Skeletal muscle tissue (tissue), 4 donors: ENCODE results near the gene MLANA. TPM values are rescaled to one million over a fixed set of nuclear protein-coding genes. Genes with fewer than 3 reads are reported as not detected.

Experiments
- H3K27ac ChIP-seq: one replicate; pipeline ENCODE4 v1.7.0; 2013; ENCODE audit warnings: mild to moderate bottlenecking, low read depth, low read length, inconsistent platforms
- H3K27me3 ChIP-seq, 3 donors: one replicate each; pipeline ENCODE4 v1.7.0; 2013; ENCODE audit warnings: low read length in 3 of 3; ENCODE audit not compliant: control insufficient read depth in 3 of 3, insufficient read depth in 3 of 3
- H3K36me3 ChIP-seq, 3 donors: one replicate each; pipeline ENCODE4 v1.7.0; 2013; ENCODE audit warnings: low read length in 3 of 3; ENCODE audit not compliant: control insufficient read depth in 3 of 3, insufficient read depth in 3 of 3
- H3K4me1 ChIP-seq, 3 donors: one replicate each; pipeline ENCODE4 v1.7.0; 2013; ENCODE audit warnings: low read length in 3 of 3, mild to moderate bottlenecking in 3 of 3; ENCODE audit not compliant: control insufficient read depth in 3 of 3, insufficient read depth in 3 of 3
- H3K4me3 ChIP-seq, 3 donors: one replicate each; pipeline ENCODE4 v1.7.0; 2013; ENCODE audit warnings: low read length in 3 of 3
- H3K9ac ChIP-seq, 3 donors: one replicate each; pipeline ENCODE4 v1.7.0; 2013; ENCODE audit warnings: low read length in 3 of 3, mild to moderate bottlenecking in 3 of 3, moderate library complexity in 2 of 3, low read depth in 1 of 3
- H3K9me3 ChIP-seq, 3 donors: one replicate each; pipeline ENCODE4 v1.7.0; 2013; ENCODE audit warnings: low read length in 3 of 3; ENCODE audit not compliant: control insufficient read depth in 3 of 3
- total RNA-seq: library from RNA; depleted of rRNA; stranded (reverse); fragments of >200 nt; gene quantifications from one replicate; pipeline ENCODE4 v1.2.3, GENCODE V29; 2014
- donor health status: Osteomylitis.

The MLANA gene
- total RNA-seq, 1 donor from 2014 or later: not detected

DNA sequence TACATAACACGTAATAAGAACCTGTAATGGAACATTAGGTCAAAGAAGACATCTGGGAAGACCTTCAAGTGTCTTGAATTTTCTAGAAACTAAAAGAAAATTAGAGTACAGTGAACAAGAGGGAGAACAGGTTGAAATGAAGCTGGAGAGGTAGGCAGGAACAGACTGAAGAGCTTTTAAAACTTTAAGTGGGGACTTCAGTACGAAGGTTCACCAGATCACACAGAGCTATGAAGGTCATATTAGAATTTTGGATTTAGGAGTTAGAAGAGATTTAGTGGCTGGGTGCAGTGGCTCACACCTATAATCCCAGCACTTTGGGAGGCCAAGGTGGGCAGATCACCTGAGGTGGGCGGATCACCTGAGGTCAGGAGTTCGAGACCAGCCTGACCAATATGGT, 26.6 kb downstream of the MLANA start:
- Histone ChIP-seq H3K27ac (no peak overlapping the region), H3K4me3 (no peak overlapping the region)

GRCh38 chr9:5917888-5918287, 27.2 kb downstream of the MLANA start:
- H3K27ac ChIP-seq: no peak overlapping the region
- H3K27me3 ChIP-seq: no peaks in the 10 kb centered on the region
- H3K4me1 ChIP-seq: no peaks in the 10 kb centered on the region
- no peak overlapping the region for H3K9ac ChIP-seq
- H3K4me3 ChIP-seq: no peak overlapping the region
- H3K36me3 ChIP-seq: peaks cover 8 to 28% (median 17%) of the 10 kb centered on the region in 3 donors
- H3K9me3 ChIP-seq: no peaks in the 10 kb centered on the region

More for the DNA sequence above, 26.6 kb downstream of the MLANA start:
- H3K27me3 ChIP-seq: no peaks in the 10 kb centered on the region
- H3K9ac ChIP-seq: no peak overlapping the region
- H3K36me3 ChIP-seq: peaks cover 7 to 22% (median 11%) of the 10 kb centered on the region in 3 donors
- no peaks in the 10 kb centered on the region for H3K4me1 ChIP-seq
- no peaks in the 10 kb centered on the region for H3K9me3 ChIP-seq

GRCh38 chr9:5918460-5918859, 27.8 kb downstream of the MLANA start:
- Histone ChIP-seq H3K4me1 (no peaks in the 10 kb centered on the region), H3K9ac (no peak overlapping the region), H3K27ac (no peak overlapping the region), H3K9me3 (no peaks in the 10 kb centered on the region), H3K36me3 (peaks cover 10 to 29% (median 22%) of the 10 kb centered on the region in 3 donors), H3K4me3 (no peak overlapping the region), H3K27me3 (no peaks in the 10 kb centered on the region)

DNA sequence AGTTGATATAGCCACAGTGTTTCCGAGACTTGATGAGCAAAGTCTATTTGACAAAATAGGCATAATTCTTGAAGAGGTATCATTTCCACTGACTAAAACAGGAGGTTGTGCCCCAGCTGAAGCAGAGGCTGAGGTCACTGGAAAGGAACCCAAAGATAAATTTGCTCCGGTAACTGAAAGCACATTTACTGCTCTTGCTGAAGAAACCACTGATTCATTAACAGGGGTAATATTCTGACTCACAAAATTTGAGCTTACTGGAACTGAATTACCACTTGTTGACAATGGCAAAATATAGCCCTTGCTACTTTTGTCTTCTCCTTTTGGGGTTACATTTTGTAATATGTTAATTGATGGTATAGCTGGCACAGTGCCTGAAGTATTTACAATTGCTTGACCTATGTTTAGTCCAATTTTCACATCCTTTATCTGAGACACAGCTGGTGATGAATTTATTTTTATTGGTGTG, 30.2 kb downstream of the MLANA start:
- peaks cover 10 to 38% (median 32%) of the 10 kb centered on the region in 3 donors for H3K36me3 ChIP-seq

GRCh38 chr9:5922192-5922591, 31.5 kb downstream of the MLANA start:
- H3K36me3 ChIP-seq: peaks cover 10 to 39% (median 32%) of the 10 kb centered on the region in 3 donors
- H3K4me3 ChIP-seq: no peak overlapping the region
- H3K27me3 ChIP-seq: no peaks in the 10 kb centered on the region
- H3K27ac ChIP-seq: no peak overlapping the region
- H3K4me1 ChIP-seq: no peaks in the 10 kb centered on the region
- no peak overlapping the region for H3K9ac ChIP-seq
- no peaks in the 10 kb centered on the region for H3K9me3 ChIP-seq

More for the DNA sequence above, 30.2 kb downstream of the MLANA start:
- Histone ChIP-seq H3K4me3 (no peak overlapping the region), H3K9ac (no peak overlapping the region), H3K4me1 (no peaks in the 10 kb centered on the region), H3K9me3 (no peaks in the 10 kb centered on the region), H3K27me3 (no peaks in the 10 kb centered on the region), H3K27ac (no peak overlapping the region)

GRCh38 chr9:5931657-5932056, 41.0 kb downstream of the MLANA start:
- no peaks in the 10 kb centered on the region for H3K9me3 ChIP-seq
- H3K36me3 ChIP-seq: peaks cover 0 to 10% (median 3%) of the 10 kb centered on the region in 3 donors
- no peak overlapping the region for H3K9ac ChIP-seq
- no peaks in the 10 kb centered on the region for H3K4me1 ChIP-seq
- H3K4me3 ChIP-seq: no peak overlapping the region
- no peaks in the 10 kb centered on the region for H3K27me3 ChIP-seq
- H3K27ac ChIP-seq: no peak overlapping the region

GRCh38 chr9:5938449-5938848, 47.8 kb downstream of the MLANA start:
- H3K27ac ChIP-seq: no peak overlapping the region
- H3K4me1 ChIP-seq: no peaks in the 10 kb centered on the region
- H3K9ac ChIP-seq: no peak overlapping the region
- peaks cover 0 to under 1% (median 0%) of the 10 kb centered on the region in 3 donors for H3K36me3 ChIP-seq
- no peaks in the 10 kb centered on the region for H3K27me3 ChIP-seq
- no peak overlapping the region for H3K4me3 ChIP-seq
- no peaks in the 10 kb centered on the region for H3K9me3 ChIP-seq

GRCh38 chr9:5939530-5939929, 48.8 kb downstream of the MLANA start:
- Histone ChIP-seq H3K4me3 (no peak overlapping the region), H3K27ac (no peak overlapping the region), H3K9me3 (no peaks in the 10 kb centered on the region), H3K36me3 (no peaks in the 10 kb centered on the region), H3K9ac (no peak overlapping the region), H3K4me1 (no peaks in the 10 kb centered on the region), H3K27me3 (no peaks in the 10 kb centered on the region)

DNA sequence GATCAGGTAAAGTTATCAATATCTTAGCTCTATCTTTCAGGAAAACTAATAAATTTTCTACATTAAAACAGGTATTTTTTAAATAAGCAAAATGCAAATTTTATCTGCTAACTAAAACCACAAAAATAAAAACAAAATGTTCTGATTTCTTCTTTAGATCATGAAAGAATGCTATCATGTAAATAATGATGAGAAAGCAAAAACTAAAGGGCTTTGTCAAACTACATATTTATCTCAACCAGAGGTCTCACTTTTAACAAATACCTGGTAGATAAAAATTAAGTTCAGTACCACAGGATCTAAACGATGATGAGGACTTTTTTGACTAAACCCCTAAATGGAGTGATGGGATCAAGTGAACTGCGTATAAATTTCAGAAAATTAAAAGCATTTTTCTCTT, 50.5 kb downstream of the MLANA start:
- no peaks in the 10 kb centered on the region for H3K9me3 ChIP-seq
- H3K4me1 ChIP-seq: no peaks in the 10 kb centered on the region
- no peaks in the 10 kb centered on the region for H3K36me3 ChIP-seq
- no peak overlapping the region for H3K4me3 ChIP-seq
- no peak overlapping the region for H3K9ac ChIP-seq
- H3K27me3 ChIP-seq: no peaks in the 10 kb centered on the region
- no peak overlapping the region for H3K27ac ChIP-seq

DNA sequence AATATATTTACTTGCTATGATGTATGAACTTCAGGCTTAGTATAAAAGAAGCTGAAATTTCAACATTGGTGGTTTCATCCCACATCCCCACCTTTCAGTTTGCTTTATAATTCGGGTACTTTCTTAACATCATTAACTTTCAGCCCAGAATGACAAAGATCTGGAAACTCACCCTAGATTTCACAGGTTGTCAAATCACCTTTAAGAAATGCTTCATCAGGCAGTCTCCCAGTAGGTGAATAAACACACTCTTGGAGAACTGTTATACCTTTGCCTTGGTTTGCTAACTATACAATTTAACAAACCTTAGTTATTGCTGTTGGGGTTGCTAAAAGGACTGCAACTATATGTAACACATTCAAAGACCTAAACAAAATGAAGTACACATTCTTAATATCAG, 54.4 kb downstream of the MLANA start:
- no peaks in the 10 kb centered on the region for H3K9me3 ChIP-seq
- no peaks in the 10 kb centered on the region for H3K36me3 ChIP-seq
- H3K4me1 ChIP-seq: peaks cover 0 to 6% (median 0%) of the 10 kb centered on the region in 3 donors
- no peaks in the 10 kb centered on the region for H3K27me3 ChIP-seq
- H3K27ac ChIP-seq: no peak overlapping the region
- no peak overlapping the region for H3K4me3 ChIP-seq
- no peak overlapping the region for H3K9ac ChIP-seq
